GM12874 (cell line): ENCODE data around the gene STAT1.

Experiments used
- TF ChIP-seq, protein P1 (sequence below): IDR thresholded peaks from 2 replicates; pipeline ENCODE4 v1.5.1; 2011; ENCODE audit warnings: low read depth, mild to moderate bottlenecking, control low read depth, low read length, moderate library complexity; ENCODE audit not compliant: insufficient read depth

The STAT1 gene

DNA sequence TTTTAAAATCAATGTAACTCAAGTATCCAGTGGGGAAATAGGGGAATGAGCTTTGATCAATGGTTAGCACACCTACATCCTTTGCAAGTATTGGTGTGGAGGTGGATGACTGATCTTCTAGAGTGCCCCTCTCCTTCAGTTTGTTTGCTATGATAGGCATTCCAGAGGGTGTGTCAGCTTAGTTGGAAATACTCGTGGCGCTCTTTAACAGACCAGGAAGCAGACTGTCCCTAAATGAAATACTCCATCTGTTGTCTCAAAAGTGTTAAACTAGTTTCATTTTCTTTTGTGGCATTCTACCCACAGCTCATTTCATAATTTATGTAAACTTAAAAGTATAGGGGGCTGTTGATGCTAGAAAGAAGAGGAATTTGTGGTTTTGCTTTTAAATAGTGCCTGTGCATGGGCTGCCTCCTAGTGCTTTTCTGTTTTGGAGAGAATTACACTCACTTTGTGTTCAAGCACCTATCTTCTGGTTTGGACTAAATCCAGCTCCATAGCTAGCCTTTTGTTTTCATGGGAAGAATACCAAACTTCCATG is 66.2 kb downstream of the STAT1 start:
- TF ChIP-seq, protein P1, sequence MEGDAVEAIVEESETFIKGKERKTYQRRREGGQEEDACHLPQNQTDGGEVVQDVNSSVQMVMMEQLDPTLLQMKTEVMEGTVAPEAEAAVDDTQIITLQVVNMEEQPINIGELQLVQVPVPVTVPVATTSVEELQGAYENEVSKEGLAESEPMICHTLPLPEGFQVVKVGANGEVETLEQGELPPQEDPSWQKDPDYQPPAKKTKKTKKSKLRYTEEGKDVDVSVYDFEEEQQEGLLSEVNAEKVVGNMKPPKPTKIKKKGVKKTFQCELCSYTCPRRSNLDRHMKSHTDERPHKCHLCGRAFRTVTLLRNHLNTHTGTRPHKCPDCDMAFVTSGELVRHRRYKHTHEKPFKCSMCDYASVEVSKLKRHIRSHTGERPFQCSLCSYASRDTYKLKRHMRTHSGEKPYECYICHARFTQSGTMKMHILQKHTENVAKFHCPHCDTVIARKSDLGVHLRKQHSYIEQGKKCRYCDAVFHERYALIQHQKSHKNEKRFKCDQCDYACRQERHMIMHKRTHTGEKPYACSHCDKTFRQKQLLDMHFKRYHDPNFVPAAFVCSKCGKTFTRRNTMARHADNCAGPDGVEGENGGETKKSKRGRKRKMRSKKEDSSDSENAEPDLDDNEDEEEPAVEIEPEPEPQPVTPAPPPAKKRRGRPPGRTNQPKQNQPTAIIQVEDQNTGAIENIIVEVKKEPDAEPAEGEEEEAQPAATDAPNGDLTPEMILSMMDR, result 0 out of 2 replicates have a peak, but pooled peaks have one; percentile 7

- TF ChIP-seq, protein P1, result no peak
Observed at GRCh38 chr2:190947141-190947540, 66.8 kb downstream of the STAT1 start.

- TF ChIP-seq, protein P1, result no peak
Observed at GRCh38 chr2:190943706-190944105, 70.3 kb downstream of the STAT1 start.

DNA sequence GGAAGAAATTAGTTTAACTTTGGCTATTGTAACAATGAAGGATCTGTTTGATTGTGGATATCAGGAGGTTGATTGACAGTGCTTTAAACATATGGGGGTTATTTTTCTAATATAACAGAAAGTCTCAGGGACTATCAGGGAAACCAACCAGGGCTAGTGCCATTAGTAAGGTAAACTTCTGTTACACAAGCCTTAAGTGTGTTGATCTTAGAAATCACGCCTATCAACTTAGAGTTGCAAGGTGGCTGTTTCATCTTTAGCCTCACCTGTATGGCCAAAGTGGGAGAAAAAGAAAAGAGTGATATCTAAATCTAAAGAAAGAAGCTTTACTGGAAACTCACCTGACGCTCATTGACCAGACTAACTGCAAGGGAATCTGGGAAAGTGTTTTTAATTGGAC is 71.3 kb downstream of the STAT1 start:
- TF ChIP-seq, protein P1, result no peak

DNA sequence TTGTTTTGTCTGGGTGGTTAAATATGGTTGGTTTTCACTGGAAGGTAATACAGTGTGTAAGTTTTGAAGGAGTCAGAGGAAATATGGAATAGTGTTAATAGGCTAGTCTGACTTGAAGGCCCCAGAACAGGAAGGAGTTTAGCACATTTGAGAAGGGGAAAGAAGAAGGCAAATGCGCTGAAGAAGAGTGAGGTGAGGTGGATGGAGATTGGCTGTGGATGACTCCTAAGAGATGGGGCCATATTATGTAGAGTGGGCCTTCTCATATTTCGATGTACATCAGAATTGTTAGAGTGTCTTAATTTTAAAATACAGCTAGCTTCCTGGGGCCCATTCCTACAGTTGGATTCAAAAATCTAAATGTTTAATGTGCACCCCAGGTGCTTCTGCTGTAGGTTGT is 72.4 kb downstream of the STAT1 start:
- TF ChIP-seq, protein P1, result no peak

DNA sequence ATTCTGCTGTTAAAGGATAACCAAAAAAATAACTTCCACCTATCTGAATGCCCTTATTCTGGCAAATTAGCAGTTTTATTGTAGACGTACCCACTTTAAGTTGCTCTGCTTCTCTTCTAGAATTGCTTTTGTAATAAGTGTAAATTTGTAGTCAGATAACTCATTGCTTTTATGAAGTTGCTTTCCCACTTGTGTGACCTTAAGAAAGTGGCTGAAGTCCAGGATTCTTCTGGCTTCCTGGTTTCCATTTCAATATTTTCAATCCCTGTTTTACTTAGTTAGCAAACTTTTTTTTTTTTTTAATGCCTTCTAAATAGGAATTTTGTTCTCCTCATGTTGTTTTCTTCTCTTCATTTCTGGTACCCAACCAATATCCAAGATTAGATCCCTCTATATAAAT is 73.5 kb downstream of the STAT1 start:
- TF ChIP-seq, protein P1, result no peak

DNA sequence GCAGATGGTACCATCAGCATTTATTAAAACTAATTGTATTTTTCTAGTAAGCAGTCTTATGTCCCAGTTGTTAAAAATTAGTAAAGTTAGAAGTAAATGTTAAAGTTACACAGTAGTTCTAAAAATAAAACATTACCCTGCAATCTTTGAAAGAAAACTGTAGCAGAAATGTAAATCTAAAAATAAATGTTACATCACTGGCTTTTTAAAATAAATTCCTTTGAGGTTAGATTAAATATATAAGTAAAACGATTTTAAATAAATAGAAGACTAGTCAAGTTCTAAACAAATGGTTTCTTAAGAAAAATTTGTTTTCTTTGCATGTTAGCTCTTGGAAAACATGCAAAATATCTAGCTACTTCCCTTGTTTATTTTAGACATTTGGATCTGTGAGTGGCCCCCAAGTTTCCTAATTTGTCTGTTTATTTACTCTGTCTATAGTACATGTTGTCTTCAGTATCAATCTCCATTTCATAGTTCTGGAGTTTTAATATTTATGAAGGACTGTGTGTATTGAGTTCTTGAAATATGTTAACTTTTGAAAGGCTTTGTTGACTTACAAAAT is 75.1 kb downstream of the STAT1 start:
- TF ChIP-seq, protein P1, result no peak

DNA sequence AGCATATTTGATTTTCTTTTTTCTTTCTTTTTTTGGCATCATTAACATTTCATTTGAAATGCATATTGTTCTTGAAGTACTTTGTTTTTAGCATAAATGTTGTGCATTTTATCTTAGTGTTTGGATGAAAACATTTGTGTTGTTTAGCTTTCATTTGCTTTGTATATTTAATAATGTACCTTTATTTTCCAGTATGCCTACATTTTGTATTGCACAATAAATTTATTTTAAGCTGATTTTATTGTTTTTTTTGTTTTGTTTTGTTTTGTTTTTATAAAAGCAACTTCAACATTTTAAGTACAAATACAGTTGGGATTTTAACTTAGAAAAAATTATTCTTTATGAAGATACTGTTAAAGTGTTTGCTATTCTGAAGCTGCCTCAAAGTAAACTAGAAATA is 78.9 kb downstream of the STAT1 start:
- TF ChIP-seq, protein P1, result no peak
